ENCODE measurements around the gene SYNJ1.

DNA sequence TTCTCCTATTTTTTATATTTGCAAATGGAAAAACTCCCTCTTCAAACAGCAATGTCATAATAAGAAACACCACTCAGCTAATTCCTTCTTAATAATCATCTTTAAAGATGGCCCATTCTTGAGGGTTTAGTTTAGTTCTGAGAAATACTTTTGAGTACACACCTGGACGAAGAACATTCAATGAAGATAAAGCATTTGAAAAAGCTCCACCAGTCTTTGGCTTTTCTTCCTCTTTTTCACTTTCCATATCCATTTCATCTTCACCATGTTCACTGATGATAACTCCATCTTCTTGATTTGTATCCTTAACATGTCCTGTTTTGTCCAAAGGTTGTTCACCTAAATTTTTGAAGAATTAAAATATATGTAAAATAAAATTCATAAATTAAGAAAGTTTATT, 36.4 kb upstream of the SYNJ1 start:
- TF ChIP-seq, protein P1, sequence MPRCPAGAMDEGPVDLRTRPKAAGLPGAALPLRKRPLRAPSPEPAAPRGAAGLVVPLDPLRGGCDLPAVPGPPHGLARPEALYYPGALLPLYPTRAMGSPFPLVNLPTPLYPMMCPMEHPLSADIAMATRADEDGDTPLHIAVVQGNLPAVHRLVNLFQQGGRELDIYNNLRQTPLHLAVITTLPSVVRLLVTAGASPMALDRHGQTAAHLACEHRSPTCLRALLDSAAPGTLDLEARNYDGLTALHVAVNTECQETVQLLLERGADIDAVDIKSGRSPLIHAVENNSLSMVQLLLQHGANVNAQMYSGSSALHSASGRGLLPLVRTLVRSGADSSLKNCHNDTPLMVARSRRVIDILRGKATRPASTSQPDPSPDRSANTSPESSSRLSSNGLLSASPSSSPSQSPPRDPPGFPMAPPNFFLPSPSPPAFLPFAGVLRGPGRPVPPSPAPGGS (IDR thresholded peaks at IDR 0.05; ENCODE audit: borderline replicate concordance, insufficient read depth, low read depth, low read length, poor library complexity, severe bottlenecking): no peak
- TF ChIP-seq RAD51 (IDR thresholded peaks at IDR 0.05) (no peak), ESRRA (IDR thresholded peaks at IDR 0.05; ENCODE audit: low read length) (no peak), EZH2 (IDR thresholded peaks at IDR 0.05; ENCODE audit: borderline replicate concordance, control insufficient read depth, low read depth, low read length) (no peak), FOXK2 (IDR thresholded peaks at IDR 0.05) (no peak), MXI1 (IDR thresholded peaks at IDR 0.05; ENCODE audit: low read depth, low read length) (no peak)
- TF ChIP-seq, protein P2, sequence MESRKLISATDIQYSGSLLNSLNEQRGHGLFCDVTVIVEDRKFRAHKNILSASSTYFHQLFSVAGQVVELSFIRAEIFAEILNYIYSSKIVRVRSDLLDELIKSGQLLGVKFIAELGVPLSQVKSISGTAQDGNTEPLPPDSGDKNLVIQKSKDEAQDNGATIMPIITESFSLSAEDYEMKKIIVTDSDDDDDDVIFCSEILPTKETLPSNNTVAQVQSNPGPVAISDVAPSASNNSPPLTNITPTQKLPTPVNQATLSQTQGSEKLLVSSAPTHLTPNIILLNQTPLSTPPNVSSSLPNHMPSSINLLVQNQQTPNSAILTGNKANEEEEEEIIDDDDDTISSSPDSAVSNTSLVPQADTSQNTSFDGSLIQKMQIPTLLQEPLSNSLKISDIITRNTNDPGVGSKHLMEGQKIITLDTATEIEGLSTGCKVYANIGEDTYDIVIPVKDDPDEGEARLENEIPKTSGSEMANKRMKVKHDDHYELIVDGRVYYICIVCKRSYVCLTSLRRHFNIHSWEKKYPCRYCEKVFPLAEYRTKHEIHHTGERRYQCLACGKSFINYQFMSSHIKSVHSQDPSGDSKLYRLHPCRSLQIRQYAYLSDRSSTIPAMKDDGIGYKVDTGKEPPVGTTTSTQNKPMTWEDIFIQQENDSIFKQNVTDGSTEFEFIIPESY (IDR thresholded peaks at IDR 0.05): no peak
- TF ChIP-seq, protein P3, sequence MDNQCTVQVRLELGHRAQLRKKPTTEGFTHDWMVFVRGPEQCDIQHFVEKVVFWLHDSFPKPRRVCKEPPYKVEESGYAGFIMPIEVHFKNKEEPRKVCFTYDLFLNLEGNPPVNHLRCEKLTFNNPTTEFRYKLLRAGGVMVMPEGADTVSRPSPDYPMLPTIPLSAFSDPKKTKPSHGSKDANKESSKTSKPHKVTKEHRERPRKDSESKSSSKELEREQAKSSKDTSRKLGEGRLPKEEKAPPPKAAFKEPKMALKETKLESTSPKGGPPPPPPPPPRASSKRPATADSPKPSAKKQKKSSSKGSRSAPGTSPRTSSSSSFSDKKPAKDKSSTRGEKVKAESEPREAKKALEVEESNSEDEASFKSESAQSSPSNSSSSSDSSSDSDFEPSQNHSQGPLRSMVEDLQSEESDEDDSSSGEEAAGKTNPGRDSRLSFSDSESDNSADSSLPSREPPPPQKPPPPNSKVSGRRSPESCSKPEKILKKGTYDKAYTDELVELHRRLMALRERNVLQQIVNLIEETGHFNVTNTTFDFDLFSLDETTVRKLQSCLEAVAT (IDR thresholded peaks at IDR 0.05): no peak
- TF ChIP-seq, protein P4, sequence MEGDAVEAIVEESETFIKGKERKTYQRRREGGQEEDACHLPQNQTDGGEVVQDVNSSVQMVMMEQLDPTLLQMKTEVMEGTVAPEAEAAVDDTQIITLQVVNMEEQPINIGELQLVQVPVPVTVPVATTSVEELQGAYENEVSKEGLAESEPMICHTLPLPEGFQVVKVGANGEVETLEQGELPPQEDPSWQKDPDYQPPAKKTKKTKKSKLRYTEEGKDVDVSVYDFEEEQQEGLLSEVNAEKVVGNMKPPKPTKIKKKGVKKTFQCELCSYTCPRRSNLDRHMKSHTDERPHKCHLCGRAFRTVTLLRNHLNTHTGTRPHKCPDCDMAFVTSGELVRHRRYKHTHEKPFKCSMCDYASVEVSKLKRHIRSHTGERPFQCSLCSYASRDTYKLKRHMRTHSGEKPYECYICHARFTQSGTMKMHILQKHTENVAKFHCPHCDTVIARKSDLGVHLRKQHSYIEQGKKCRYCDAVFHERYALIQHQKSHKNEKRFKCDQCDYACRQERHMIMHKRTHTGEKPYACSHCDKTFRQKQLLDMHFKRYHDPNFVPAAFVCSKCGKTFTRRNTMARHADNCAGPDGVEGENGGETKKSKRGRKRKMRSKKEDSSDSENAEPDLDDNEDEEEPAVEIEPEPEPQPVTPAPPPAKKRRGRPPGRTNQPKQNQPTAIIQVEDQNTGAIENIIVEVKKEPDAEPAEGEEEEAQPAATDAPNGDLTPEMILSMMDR (IDR thresholded peaks at IDR 0.05 in 2 of 3, conservative IDR thresholded peaks at IDR 0.05 in 1 of 3; ENCODE audit: control insufficient read depth in 2 of 3, extremely low read depth in 1 of 3, insufficient read depth in 1 of 3, low read depth in 3 of 3, low read length in 3 of 3): no peak
- TF ChIP-seq, protein P5, sequence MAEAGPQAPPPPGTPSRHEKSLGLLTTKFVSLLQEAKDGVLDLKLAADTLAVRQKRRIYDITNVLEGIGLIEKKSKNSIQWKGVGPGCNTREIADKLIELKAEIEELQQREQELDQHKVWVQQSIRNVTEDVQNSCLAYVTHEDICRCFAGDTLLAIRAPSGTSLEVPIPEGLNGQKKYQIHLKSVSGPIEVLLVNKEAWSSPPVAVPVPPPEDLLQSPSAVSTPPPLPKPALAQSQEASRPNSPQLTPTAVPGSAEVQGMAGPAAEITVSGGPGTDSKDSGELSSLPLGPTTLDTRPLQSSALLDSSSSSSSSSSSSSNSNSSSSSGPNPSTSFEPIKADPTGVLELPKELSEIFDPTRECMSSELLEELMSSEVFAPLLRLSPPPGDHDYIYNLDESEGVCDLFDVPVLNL (IDR thresholded peaks at IDR 0.05; ENCODE audit: low read depth, low read length): no peak
- TF ChIP-seq, protein P6, sequence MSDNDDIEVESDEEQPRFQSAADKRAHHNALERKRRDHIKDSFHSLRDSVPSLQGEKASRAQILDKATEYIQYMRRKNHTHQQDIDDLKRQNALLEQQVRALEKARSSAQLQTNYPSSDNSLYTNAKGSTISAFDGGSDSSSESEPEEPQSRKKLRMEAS (IDR thresholded peaks at IDR 0.05; ENCODE audit: low read depth, low read length): no peak
